SK-N-MC (cell line): ENCODE measurements around the gene TEPSIN.

Experiments used
- EZH2 ChIP-seq: fragments of 200-600 bp; sonication (generic); IDR thresholded peaks from one replicate; pipeline ENCODE4 v1.6.1; 2017; ENCODE audit warnings: antibody characterized with exemption
- POLR2AphosphoS5 ChIP-seq: IDR thresholded peaks from 2 replicates; pipeline ENCODE4 v1.6.1; 2012; ENCODE audit warnings: mild to moderate bottlenecking, low read depth, low read length, borderline replicate concordance

GRCh38 chr17:81285179-81285878, 46.5 kb upstream of the TEPSIN start:
- TF ChIP-seq EZH2, result no peak
- TF ChIP-seq POLR2AphosphoS5, result no peak
